ENCODE measurements around the gene SORCS2. TPM values are rescaled to one million over a fixed set of nuclear protein-coding genes. Genes with fewer than 3 reads are reported as not detected.

The SORCS2 gene
- total RNA-seq, 2 experiments from 2014 or later = not detected

- Mint-ChIP-seq H3K4me3 (no peak overlapping the region), H3K27me3 (ENCODE audit: low read depth) (peaks cover 11% of the 10 kb centered on the region), H3K9me3 (ENCODE audit: insufficient read depth) (no peaks in the 10 kb centered on the region), H3K27ac (no peak overlapping the region), H3K36me3 (ENCODE audit: low read depth) (no peaks in the 10 kb centered on the region), H3K4me1 (ENCODE audit: low read depth) (no peaks in the 10 kb centered on the region)
- ChIA-PET CTCF (no interaction called here), POLR2A (no interaction called here)
- ATAC-seq = no peak
- no peak for DNase-seq
These were observed 206.6 kb downstream of the SORCS2 start for GRCh38 chr4:7398788-7399439.

GRCh38 chr4:7399440-7400234, 207.3 kb downstream of the SORCS2 start:
- Mint-ChIP-seq H3K36me3 (ENCODE audit: low read depth) (no peaks in the 10 kb centered on the region), H3K9me3 (ENCODE audit: insufficient read depth) (no peaks in the 10 kb centered on the region), H3K27me3 (ENCODE audit: low read depth) (peaks cover 11% of the 10 kb centered on the region), H3K4me3 (no peak overlapping the region), H3K27ac (no peak overlapping the region), H3K4me1 (ENCODE audit: low read depth) (no peaks in the 10 kb centered on the region)
- CTCF ChIA-PET = no interaction called here
- DNase-seq (no peak), ATAC-seq (no peak)
- POLR2A ChIA-PET = no interaction called here

GRCh38 chr4:7400671-7401298, 208.4 kb downstream of the SORCS2 start:
- no peaks in the 10 kb centered on the region for H3K4me1 Mint-ChIP-seq (ENCODE audit: low read depth)

GRCh38 chr4:7402526-7402925, 210.2 kb downstream of the SORCS2 start:
- H3K4me1 Mint-ChIP-seq (ENCODE audit: low read depth) = no peaks in the 10 kb centered on the region
- ChIA-PET POLR2A (no interaction called here), CTCF (no interaction called here)
- H3K4me3 Mint-ChIP-seq = no peak overlapping the region
- H3K36me3 Mint-ChIP-seq (ENCODE audit: low read depth) = no peaks in the 10 kb centered on the region
- H3K9me3 Mint-ChIP-seq (ENCODE audit: insufficient read depth) = no peaks in the 10 kb centered on the region
- ATAC-seq (no peak), DNase-seq (no peak)
- H3K27me3 Mint-ChIP-seq (ENCODE audit: low read depth) = peaks cover 12% of the 10 kb centered on the region
- H3K27ac Mint-ChIP-seq = no peak overlapping the region

More at GRCh38 chr4:7400671-7401298, 208.4 kb downstream of the SORCS2 start:
- H3K4me3 Mint-ChIP-seq = no peak overlapping the region
- H3K36me3 Mint-ChIP-seq (ENCODE audit: low read depth) = no peaks in the 10 kb centered on the region
- no peak for ATAC-seq
- DNase-seq = no peak
- H3K27me3 Mint-ChIP-seq (ENCODE audit: low read depth) = peaks cover 13% of the 10 kb centered on the region
- H3K27ac Mint-ChIP-seq = no peak overlapping the region
- ChIA-PET POLR2A (no interaction called here), CTCF (no interaction called here)
- no peaks in the 10 kb centered on the region for H3K9me3 Mint-ChIP-seq (ENCODE audit: insufficient read depth)

- peaks cover 12% of the 10 kb centered on the region for H3K27me3 Mint-ChIP-seq (ENCODE audit: low read depth)
- ChIA-PET CTCF (no interaction called here), POLR2A (no interaction called here)
- DNase-seq = no peak
- H3K36me3 Mint-ChIP-seq (ENCODE audit: low read depth) = no peaks in the 10 kb centered on the region
- H3K4me1 Mint-ChIP-seq (ENCODE audit: low read depth) = no peaks in the 10 kb centered on the region
- H3K4me3 Mint-ChIP-seq = no peak overlapping the region
- no peaks in the 10 kb centered on the region for H3K9me3 Mint-ChIP-seq (ENCODE audit: insufficient read depth)
- H3K27ac Mint-ChIP-seq = no peak overlapping the region
- ATAC-seq = no peak
These were observed 210.7 kb downstream of the SORCS2 start for GRCh38 chr4:7403001-7403400.

GRCh38 chr4:7408166-7408565, 215.8 kb downstream of the SORCS2 start:
- no peak for DNase-seq
- CTCF ChIA-PET = no interaction called here
- peaks cover 5% of the 10 kb centered on the region for H3K27me3 Mint-ChIP-seq (ENCODE audit: low read depth)
- POLR2A ChIA-PET = no interaction called here
- H3K27ac Mint-ChIP-seq = no peak overlapping the region
- no peaks in the 10 kb centered on the region for H3K36me3 Mint-ChIP-seq (ENCODE audit: low read depth)
- ATAC-seq = no peak
- H3K4me3 Mint-ChIP-seq = no peak overlapping the region
- peaks cover 7% of the 10 kb centered on the region for H3K9me3 Mint-ChIP-seq (ENCODE audit: insufficient read depth)
- H3K4me1 Mint-ChIP-seq (ENCODE audit: low read depth) = no peaks in the 10 kb centered on the region

GRCh38 chr4:7410446-7410845, 218.1 kb downstream of the SORCS2 start:
- Mint-ChIP-seq H3K27ac (no peak overlapping the region), H3K4me1 (ENCODE audit: low read depth) (no peaks in the 10 kb centered on the region), H3K4me3 (no peak overlapping the region), H3K27me3 (ENCODE audit: low read depth) (peaks cover 7% of the 10 kb centered on the region), H3K9me3 (ENCODE audit: insufficient read depth) (peaks cover 7% of the 10 kb centered on the region), H3K36me3 (ENCODE audit: low read depth) (no peaks in the 10 kb centered on the region)
- CTCF ChIA-PET = no interaction called here
- POLR2A ChIA-PET = no interaction called here
- ATAC-seq (no peak), DNase-seq (no peak)

- DNase-seq (no peak), ATAC-seq (no peak)
- no peak overlapping the region for H3K27ac Mint-ChIP-seq
- POLR2A ChIA-PET = no interaction called here
- H3K4me1 Mint-ChIP-seq (ENCODE audit: low read depth) = no peaks in the 10 kb centered on the region
- H3K27me3 Mint-ChIP-seq (ENCODE audit: low read depth) = peaks cover 2% of the 10 kb centered on the region
- no peak overlapping the region for H3K4me3 Mint-ChIP-seq
- CTCF ChIA-PET = no interaction called here
- H3K36me3 Mint-ChIP-seq (ENCODE audit: low read depth) = no peaks in the 10 kb centered on the region
- peaks cover 7% of the 10 kb centered on the region for H3K9me3 Mint-ChIP-seq (ENCODE audit: insufficient read depth)
These were observed 219.2 kb downstream of the SORCS2 start for GRCh38 chr4:7411491-7411890.

- H3K4me3 Mint-ChIP-seq = no peak overlapping the region
- H3K27ac Mint-ChIP-seq = no peak overlapping the region
- H3K36me3 Mint-ChIP-seq (ENCODE audit: low read depth) = no peaks in the 10 kb centered on the region
- ATAC-seq = no peak
- H3K4me1 Mint-ChIP-seq (ENCODE audit: low read depth) = no peaks in the 10 kb centered on the region
- POLR2A ChIA-PET = no interaction called here
- DNase-seq = no peak
- H3K27me3 Mint-ChIP-seq (ENCODE audit: low read depth) = peaks cover 2% of the 10 kb centered on the region
- CTCF ChIA-PET = no interaction called here
- peaks cover 11% of the 10 kb centered on the region for H3K9me3 Mint-ChIP-seq (ENCODE audit: insufficient read depth)
These were observed 219.7 kb downstream of the SORCS2 start for GRCh38 chr4:7411896-7412553.

- no peaks in the 10 kb centered on the region for H3K36me3 Mint-ChIP-seq (ENCODE audit: low read depth)
- POLR2A ChIA-PET = no interaction called here
- ATAC-seq (no peak), DNase-seq (no peak)
- peaks cover 2% of the 10 kb centered on the region for H3K27me3 Mint-ChIP-seq (ENCODE audit: low read depth)
- no peak overlapping the region for H3K4me3 Mint-ChIP-seq
- CTCF ChIA-PET = no interaction called here
- H3K27ac Mint-ChIP-seq = no peak overlapping the region
- no peaks in the 10 kb centered on the region for H3K4me1 Mint-ChIP-seq (ENCODE audit: low read depth)
- peaks cover 12% of the 10 kb centered on the region for H3K9me3 Mint-ChIP-seq (ENCODE audit: insufficient read depth)
These were observed 220.2 kb downstream of the SORCS2 start for GRCh38 chr4:7412554-7412912.

- ChIA-PET CTCF (no interaction called here), POLR2A (no interaction called here)
- Mint-ChIP-seq H3K36me3 (ENCODE audit: low read depth) (no peaks in the 10 kb centered on the region), H3K9me3 (ENCODE audit: insufficient read depth) (peaks cover 5% of the 10 kb centered on the region), H3K4me3 (no peak overlapping the region), H3K27ac (no peak overlapping the region), H3K27me3 (ENCODE audit: low read depth) (peaks cover 2% of the 10 kb centered on the region), H3K4me1 (ENCODE audit: low read depth) (no peaks in the 10 kb centered on the region)
- ATAC-seq (no peak), DNase-seq (no peak)
These were observed 221.7 kb downstream of the SORCS2 start for GRCh38 chr4:7414046-7414445.

GRCh38 chr4:7414736-7415510, 222.6 kb downstream of the SORCS2 start:
- Mint-ChIP-seq H3K4me3 (no peak overlapping the region), H3K27ac (no peak overlapping the region)
- DNase-seq = no peak

More at GRCh38 chr4:7414736-7415510, 222.6 kb downstream of the SORCS2 start:
- Mint-ChIP-seq H3K4me1 (ENCODE audit: low read depth) (no peaks in the 10 kb centered on the region), H3K27me3 (ENCODE audit: low read depth) (peaks cover 2% of the 10 kb centered on the region), H3K36me3 (ENCODE audit: low read depth) (no peaks in the 10 kb centered on the region), H3K9me3 (ENCODE audit: insufficient read depth) (peaks cover 5% of the 10 kb centered on the region)
- ATAC-seq = no peak
- ChIA-PET POLR2A (no interaction called here), CTCF (no interaction called here)

Data from activated CD8-positive, alpha-beta T cell treated with anti-CD3 and anti-CD28 coated beads, Interleukin-2, amount 10 ng/mL, durations not matched to agents 7 days and 5 days (primary cell).